Stimulated activated CD8-positive, alpha-beta memory T cell treated with anti-CD3 and anti-CD28 coated beads, Interleukin-12 subunit alpha, Interleukin-12 subunit beta, amount 100 ng/mL, for 24 hours (primary cell): Measurements from ENCODE around the gene CLIC4.
"Not testable (repeated sequence)": the region's sequence is repeated elsewhere in the genome, so short reads cannot be mapped to it uniquely, and the experiment has no call there.

Source experiments
- DNase-seq: peaks from one replicate; pipeline ENCODE4 v3.0.0-alpha.2; 2020; ENCODE audit errors: extremely low read depth

Gene CLIC4

DNA sequence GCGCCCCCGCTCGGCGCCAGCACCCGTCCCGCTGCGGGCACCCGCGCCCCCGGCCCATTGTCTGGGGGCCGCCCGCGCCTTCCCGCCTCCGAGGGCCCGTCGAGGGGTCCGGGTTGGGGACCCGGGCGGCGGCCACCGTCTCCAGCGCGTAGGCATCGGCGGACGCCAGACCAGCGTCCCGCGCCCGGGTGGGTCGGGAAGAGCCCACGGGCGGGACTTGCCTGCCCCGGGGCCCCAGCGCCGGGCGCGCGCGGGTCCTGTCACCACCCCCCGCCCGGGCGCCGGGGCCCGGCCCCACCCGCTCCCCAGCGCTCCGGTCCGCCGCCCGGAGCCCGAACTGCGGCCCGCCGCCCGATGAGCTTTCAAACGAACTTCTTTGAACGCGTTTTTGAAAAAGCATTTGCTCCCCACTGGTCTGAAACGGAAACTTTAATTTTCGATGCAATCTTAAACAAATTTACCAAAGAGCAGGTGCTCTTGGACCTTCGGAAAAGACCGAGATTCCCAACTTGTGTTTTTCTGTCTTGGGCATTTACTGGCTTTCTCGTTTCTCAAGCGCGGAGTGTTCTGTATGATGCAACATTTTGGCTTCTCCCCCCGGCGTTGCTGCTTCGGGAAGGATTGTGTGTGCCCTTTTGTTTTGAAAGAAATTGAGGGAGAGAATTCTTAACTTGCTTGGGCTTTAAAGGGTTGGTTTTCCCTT, 615 bp downstream of the CLIC4 start:
- DNase-seq, result no peak

DNA sequence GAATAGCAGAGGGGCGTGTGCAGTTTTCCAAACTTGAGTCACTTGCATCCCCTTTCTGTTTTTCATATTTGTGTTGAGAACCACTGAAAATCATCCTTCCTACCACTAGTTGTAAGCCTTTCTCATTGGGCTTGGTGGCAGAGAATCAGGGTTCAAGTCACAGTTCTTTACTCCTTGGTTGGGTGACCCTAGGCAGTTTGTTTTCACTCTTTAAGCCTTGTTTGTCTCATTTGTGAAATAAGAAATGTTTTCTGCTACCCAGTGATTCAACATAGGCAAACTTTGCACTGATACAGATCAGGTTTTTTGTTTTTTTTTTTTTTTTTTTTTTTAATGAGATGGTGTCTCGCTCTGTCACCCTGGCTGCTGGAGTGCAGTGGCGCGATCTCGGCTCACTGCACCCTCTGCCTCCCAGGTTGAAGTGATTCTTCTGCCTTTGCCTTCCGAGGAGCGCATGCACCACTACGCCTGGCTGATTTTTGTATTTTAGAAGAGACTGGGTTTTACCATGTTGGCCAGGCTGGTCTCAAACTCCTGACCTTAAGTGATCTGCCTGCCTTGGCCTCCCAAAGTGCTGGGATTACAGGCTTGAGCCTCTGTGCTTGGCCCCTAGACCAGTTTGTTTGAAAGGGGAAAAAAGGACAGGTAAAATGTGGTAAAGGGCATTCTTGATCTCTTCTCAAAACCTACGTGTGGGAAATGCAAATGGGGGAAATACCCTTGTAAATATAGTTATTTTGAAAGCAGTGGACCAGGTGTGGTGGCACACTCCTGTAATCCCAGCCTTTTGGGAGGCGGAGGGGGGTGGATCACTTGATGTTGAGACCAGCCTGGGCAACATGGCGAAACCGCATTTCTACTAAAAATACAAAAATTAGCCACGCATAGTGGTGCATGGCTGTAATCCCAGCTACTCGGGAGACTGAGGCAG, 3.2 kb downstream of the CLIC4 start:
- no peak for DNase-seq

GRCh38 chr1:24749252-24749651, 4.0 kb downstream of the CLIC4 start:
- no peak for DNase-seq

DNA sequence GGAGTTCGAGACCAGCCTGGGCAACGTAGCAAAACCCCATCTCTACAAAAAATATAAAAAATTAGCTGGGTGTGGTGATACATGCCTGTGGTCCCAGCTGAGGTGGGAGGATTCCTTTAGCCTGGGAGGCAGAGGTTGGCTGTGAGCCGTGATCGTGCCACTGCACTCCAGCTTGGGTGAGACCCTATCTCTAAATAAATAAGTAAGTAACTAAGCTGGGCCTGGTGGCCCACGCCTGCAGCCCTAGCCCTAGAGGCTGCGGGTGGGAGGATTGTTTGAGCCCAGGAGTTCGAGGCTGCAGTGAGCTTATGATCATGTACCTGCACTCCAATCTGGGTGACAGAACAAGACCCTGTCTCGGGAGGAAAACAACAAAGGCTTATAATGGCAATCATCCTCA, 4.6 kb downstream of the CLIC4 start:
- DNase-seq, result no peak

DNA sequence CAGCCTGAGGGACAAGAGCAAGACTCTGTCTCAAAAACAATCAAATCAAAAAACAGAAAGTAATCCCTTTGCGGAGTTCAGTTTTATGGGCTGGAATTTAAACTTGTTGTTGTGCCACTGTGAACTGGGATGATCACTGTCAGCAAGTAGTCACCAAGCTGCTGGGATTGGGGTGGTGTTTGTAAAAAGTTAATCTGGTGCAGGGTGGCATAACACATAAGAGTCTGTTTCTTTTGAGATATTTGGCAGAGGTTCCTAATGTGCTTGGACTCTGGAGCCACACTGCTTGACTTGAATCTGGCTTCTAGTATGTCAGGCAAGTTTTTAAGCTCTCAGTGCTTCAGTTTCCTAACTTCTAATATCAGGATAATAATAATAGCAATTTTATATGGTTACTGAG, 6.6 kb downstream of the CLIC4 start:
- DNase-seq, result no peak

GRCh38 chr1:24752305-24752704, 7.1 kb downstream of the CLIC4 start:
- DNase-seq, result no peak

DNA sequence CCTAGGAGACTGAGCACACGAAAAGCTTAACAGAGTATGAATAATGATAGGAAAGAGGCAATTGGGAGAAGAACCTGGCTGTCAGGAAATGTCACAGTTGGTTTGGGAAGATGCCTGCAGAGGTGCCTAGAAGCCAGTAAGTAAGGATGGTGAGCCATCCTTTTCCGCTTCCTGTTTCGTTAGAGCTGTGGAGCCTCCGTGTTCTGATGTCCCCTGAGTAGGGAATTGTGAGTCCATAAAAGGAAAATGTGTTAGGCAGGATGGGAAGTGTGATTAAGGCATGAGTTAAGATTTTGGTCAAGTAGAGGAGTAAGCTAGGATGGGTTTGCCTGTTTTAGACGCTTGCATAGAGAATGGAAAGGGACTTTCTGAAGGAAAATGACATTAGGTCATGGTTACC, 9.0 kb downstream of the CLIC4 start:
- DNase-seq, result no peak

GRCh38 chr1:24755323-24755722, 10.1 kb downstream of the CLIC4 start:
- DNase-seq, result not testable (repeated sequence)

DNA sequence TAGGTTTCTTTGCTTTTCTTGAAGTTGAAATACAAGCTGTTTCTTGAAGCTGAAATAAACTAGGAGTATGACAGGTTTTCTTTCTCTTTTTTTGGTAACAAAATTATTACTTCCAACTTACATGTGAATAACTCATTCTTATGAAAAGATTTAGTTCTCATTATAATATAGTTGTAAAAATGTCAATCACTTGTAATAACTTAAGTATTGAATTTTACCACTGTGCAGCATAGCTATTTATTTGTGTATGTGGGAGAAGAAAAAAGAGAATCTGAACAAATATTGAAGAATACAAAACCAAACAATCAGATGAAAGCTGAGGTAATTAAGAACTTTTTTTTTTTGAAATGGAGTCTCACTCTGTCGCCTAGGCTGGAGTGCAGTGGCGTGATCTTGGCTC, 11.1 kb downstream of the CLIC4 start:
- DNase-seq, result no peak

DNA sequence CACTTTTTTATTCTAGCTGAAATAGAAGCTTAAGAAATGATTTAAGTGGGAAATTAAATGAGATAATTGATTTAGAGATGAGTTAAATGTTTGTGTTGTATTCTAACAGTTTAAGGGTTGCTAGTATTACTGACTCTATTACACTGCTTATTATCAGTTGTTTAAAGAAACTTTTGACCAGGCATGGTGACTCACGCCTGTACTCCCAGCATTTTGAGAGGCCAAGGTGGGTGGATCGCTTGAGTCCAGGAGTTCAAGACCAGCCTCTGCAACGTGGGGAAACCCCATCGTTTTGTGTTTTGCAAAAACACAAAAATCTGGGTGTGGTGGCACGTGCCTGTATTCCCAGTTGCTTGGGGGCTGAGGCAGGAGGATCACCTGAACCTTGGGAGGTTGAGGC, 14.2 kb downstream of the CLIC4 start:
- no peak for DNase-seq

DNA sequence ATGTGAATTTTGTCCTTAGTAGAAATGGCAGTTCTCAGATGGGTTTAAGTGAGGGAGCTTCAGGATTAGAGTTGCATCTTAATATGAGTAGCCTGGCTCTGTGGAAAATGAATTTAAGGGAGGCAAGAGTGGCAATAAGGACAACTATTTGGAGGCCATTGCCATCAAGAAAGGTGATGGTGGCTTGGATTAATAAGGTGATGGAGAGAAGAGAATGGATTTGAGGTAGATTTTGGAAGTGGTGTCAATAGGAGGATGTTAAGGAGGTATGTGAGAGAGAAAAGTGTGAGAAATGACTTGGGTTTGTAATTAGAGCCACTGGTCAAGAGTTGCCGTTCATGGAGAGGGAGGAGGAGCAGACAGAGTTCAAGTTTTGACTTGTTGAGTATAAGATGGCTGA, 16.3 kb downstream of the CLIC4 start:
- no peak for DNase-seq

GRCh38 chr1:24762133-24762676, 17.0 kb downstream of the CLIC4 start:
- no peak for DNase-seq

DNA sequence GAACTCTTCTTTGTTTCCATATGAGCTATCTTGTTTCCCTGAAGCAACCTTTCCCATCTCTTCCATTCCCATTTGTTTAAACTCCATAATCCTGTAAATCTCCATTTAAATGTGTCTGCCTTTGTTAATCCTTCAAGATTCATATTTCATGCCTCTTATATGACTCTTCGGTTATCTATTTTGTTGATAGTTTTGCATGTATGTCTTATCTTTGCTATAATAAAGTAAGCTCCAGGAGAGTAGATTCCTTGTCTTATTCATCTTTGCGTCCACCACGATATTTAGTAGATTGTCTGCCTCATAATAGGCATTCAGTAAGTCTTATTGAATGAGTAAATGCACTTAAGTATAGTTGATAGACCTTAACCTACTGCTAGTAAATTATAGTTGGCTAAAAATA, 18.4 kb downstream of the CLIC4 start:
- no peak for DNase-seq

- DNase-seq, result no peak
Observed at GRCh38 chr1:24764439-24764838, 19.2 kb downstream of the CLIC4 start.

GRCh38 chr1:24764848-24765247, 19.6 kb downstream of the CLIC4 start:
- DNase-seq, result no peak

GRCh38 chr1:24765308-24765988, 20.2 kb downstream of the CLIC4 start:
- DNase-seq, result no peak

DNA sequence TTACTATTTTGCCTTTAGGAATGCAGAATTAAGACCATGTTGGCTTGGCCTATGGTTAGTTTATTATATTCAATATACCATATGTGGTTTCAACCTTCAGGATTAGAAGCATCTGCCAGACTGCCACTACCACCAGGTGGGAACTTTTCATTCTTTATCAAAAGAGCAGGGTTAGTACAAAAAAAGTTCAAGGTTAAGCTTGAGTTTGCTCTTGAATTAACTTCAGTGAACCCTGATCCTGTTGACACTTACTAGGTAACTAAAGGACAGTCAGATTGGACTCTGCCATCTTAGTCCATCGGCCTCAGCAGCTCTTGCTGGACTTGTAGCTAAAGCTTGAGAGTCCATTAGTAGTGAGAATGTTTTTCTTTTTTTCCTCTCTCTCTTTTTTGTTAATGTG, 22.1 kb downstream of the CLIC4 start:
- DNase-seq, result no peak

DNA sequence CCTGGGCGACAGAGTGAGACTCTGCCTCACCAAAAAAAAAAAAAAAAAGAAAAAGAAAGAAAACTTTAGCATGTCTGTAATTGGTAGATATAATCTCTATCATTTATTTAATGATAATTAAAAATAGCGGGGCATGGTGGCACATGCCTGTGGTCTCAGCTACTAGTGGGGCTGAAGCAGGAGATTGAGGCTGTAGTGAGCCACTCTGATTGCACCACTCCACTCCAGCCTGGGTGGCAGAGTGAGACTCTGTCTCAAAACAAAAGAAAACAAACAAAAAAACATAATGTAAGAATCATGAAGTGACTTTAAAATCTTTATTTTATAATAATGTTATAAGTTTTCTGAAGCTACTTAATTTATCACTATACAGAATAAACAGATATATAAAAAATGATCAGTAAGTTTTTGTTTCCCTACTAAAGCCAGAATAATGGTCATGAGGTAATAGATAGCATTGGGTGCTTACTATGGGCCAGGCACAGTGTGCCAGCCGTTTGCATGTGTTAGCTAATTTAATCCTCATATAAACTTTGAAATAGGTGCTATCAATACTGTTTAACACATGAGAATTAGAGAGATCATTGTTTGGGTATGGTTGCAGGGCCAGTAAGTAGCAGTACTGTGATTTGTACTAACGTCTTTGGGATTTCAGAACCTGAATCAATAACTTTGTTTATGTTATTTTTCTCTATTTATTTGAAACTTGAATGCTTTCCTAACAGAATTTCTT, 23.8 kb downstream of the CLIC4 start:
- no peak for DNase-seq

DNA sequence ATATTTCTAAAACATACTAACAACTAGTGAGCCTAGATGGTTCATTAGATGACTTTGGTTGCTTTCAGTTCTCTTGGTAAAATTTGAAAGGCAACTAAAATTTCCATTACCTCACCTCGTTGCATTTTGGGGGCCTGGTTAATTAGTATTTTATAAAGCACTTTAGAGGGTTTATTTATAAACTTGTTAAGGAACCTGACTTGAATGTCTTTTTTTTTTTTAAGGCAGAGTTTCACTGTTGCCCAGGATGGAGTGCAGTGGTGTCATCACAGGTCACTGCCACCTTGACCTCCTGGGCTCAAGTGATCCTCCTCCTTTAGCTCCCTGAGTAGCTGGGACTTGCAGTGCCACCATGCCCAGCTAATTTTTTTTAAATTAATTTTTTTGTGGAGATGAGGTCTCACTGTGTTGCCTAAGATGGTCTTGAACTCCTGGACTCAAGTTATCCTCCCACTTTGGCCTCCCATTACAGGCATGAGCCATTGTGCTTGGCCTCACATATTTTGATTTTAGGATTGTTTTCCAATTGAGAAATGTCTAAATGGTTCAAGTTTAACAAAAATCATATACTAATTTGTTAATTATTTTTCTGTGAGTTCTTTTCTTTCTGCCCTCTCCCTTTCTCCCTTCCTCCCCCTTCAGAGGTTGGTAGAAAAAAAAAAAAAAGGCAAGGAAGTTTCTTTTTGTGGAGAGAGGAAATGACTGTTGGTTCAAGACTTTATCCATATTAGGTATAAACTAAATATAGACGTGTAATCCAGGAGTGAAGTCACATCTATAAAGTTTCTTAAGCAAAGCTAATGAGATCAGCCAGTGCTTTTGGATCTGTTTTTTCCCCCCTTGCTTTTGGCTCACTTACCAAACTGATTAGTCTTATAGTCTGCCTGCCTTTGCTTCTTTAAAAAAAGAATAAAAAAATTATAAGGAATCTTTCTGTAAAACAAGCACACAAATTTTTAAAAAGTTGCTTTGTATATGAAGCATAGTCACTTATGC, 24.7 kb downstream of the CLIC4 start:
- no peak for DNase-seq

DNA sequence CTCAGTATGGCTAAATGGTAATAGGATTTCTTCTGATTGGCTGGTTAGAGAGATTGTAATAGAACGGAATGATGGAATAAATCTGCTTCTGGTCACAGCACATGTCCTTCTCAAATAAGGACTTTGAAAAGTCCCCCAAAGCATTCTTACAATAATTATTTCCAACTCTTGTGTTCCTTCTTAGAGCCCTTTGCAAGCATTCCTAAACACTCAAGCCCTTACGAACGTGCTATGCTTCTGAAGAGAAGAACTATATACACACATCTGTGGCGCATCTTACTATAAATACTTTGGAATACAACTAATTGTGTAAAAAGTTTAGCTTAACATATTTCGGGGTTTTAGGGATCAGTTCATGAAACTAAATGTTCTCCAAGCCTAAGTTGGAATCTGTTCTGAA, 25.6 kb downstream of the CLIC4 start:
- no peak for DNase-seq
